ENCODE data around the gene SYF2. TPM values are rescaled to one million over a fixed set of nuclear protein-coding genes. Genes with fewer than 3 reads are reported as not detected.

SYF2 gene
- polyA plus RNA-seq, 2 of the 4 experiments (the other 2 are of a cell fraction) = 38.6 to 39.7 TPM

GRCh38 chr1:25246600-25247023 is 14.3 kb upstream of the SYF2 start (continued):
- TF ChIP-seq KDM5A (IDR thresholded peaks at IDR 0.05) (no peak), POLR2AphosphoS2 (conservative IDR thresholded peaks at IDR 0.05; ENCODE audit: low read length) (no peak), POLR2A (IDR thresholded peaks at IDR 0.05; ENCODE audit: low read length) (no peak)

GRCh38 chr1:25245809-25246599 is 13.7 kb upstream of the SYF2 start:
- peak; percentile 1 to 39; a peak in 3 of 6 replicates for ATAC-seq
- WGBS (ENCODE audit: missing lambda C conversion rate) = 30% methylated on average over 20 of the region's 30 CpGs

GRCh38 chr1:25245393-25245792 is 13.1 kb upstream of the SYF2 start:
- DNase-seq (ENCODE audit: low read depth in 1 of 2, low spot score in 1 of 2) (no peak), FAIRE-seq (no peak), ATAC-seq (no peak)
- Histone ChIP-seq H3K4me1 (peaks cover 23% of the 10 kb centered on the region; the same call in 2 of the 3 replicates), H3K4me2 (peak overlapping the region; percentile 97), H3K9me3 (no peaks in the 10 kb centered on the region), H3K27ac (no peak overlapping the region), H3K4me3 (peak overlapping the region; percentile 89)
- ChIA-PET CTCF (no interaction called here), POLR2A (no interaction called here)
- WGBS (ENCODE audit: missing lambda C conversion rate) = 70% methylated on average over 5 of the region's 5 CpGs
- TF ChIP-seq RAD21 (conservative IDR thresholded peaks at IDR 0.05 in 1 of 2, IDR thresholded peaks at IDR 0.05 in 1 of 2) (no peak), KDM5A (IDR thresholded peaks at IDR 0.05) (no peak), ZC3H11A (IDR thresholded peaks at IDR 0.05) (no peak), HOXA7 (CRISPR knock-in tag; IDR thresholded peaks at IDR 0.05) (no peak), POLR2A (IDR thresholded peaks at IDR 0.05; ENCODE audit: low read length) (no peak), RFX5 (IDR thresholded peaks at IDR 0.05) (no peak)

More at GRCh38 chr1:25245809-25246599, 13.7 kb upstream of the SYF2 start:
- ChIA-PET POLR2A (no interaction called here), CTCF (no interaction called here)
- FAIRE-seq (no peak), DNase-seq (ENCODE audit: low read depth in 1 of 2, low spot score in 1 of 2) (peak; percentile 49 to 50)
- Histone ChIP-seq H3K27ac (peak overlapping the region; percentile 98 to 99), H3K4me1 (peaks cover 17% of the 10 kb centered on the region; the same call in 2 of the 3 replicates), H3K4me2 (peak overlapping the region; percentile 97), H3K4me3 (peak overlapping the region; percentile 89), H3K9me3 (no peaks in the 10 kb centered on the region)
- TF ChIP-seq HES2 (IDR thresholded peaks at IDR 0.05) (no peak), FOSB (CRISPR knock-in tag; IDR thresholded peaks at IDR 0.05) (no peak), PHF8 (IDR thresholded peaks at IDR 0.05; ENCODE audit: borderline replicate concordance, low read depth) (no peak), EP300 (IDR thresholded peaks at IDR 0.05) (no peak), TP53 (CRISPR knock-in tag; IDR thresholded peaks at IDR 0.05) (no peak), MAFK (IDR thresholded peaks at IDR 0.05; ENCODE audit: partially characterized antibody) (no peak), ZSCAN20 (CRISPR knock-in tag; IDR thresholded peaks at IDR 0.05) (no peak), GATA3 (IDR thresholded peaks at IDR 0.05; ENCODE audit: borderline replicate concordance) (no peak), JUN (IDR thresholded peaks at IDR 0.05) (no peak), EHF (CRISPR knock-in tag; IDR thresholded peaks at IDR 0.05) (no peak), HDAC2 (IDR thresholded peaks at IDR 0.05) (no peak), HOXB13 (CRISPR knock-in tag; IDR thresholded peaks at IDR 0.05; ENCODE audit: low read depth) (no peak), ZC3H11A (IDR thresholded peaks at IDR 0.05) (no peak)
- TF ChIP-seq, protein P1, sequence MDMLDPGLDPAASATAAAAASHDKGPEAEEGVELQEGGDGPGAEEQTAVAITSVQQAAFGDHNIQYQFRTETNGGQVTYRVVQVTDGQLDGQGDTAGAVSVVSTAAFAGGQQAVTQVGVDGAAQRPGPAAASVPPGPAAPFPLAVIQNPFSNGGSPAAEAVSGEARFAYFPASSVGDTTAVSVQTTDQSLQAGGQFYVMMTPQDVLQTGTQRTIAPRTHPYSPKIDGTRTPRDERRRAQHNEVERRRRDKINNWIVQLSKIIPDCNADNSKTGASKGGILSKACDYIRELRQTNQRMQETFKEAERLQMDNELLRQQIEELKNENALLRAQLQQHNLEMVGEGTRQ (IDR thresholded peaks at IDR 0.05) = no peak
- TF ChIP-seq, protein P2, sequence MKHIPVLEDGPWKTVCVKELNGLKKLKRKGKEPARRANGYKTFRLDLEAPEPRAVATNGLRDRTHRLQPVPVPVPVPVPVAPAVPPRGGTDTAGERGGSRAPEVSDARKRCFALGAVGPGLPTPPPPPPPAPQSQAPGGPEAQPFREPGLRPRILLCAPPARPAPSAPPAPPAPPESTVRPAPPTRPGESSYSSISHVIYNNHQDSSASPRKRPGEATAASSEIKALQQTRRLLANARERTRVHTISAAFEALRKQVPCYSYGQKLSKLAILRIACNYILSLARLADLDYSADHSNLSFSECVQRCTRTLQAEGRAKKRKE (CRISPR knock-in tag; IDR thresholded peaks at IDR 0.05; ENCODE audit: low read depth) = no peak
- TF ChIP-seq, protein P3, sequence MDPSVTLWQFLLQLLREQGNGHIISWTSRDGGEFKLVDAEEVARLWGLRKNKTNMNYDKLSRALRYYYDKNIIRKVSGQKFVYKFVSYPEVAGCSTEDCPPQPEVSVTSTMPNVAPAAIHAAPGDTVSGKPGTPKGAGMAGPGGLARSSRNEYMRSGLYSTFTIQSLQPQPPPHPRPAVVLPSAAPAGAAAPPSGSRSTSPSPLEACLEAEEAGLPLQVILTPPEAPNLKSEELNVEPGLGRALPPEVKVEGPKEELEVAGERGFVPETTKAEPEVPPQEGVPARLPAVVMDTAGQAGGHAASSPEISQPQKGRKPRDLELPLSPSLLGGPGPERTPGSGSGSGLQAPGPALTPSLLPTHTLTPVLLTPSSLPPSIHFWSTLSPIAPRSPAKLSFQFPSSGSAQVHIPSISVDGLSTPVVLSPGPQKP (IDR thresholded peaks at IDR 0.05; ENCODE audit: low read depth, low read length) = no peak

Data from A549 (cell line).